ENCODE measurements around the gene ATAD1.
"Not testable (repeated sequence)": the region's sequence is repeated elsewhere in the genome, so short reads cannot be mapped to it uniquely, and the experiment has no call there.

The ATAD1 gene

DNA sequence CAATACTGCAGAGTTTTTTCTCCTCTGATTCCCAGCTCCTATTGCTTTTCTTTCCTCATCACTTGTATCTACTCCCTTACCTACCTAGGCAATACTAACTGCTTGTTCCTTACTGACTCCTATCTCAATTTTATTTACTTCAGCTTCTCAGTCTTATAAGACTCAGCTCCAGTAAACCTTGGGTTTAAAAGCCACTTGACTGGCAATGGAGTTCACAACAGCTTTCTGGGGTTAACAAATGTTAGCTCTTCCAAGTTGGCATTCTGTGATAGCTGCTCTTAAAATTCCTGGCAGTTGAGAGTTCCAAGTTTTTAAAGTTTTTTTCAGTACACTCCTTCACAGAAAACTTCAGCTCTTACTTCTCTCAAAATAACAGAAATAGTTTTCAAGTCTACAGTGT, 14.2 kb downstream of the ATAD1 start:
- no peak for DNase-seq (ENCODE audit: low read depth, low spot score)

GRCh38 chr10:87803328-87803727, 14.7 kb downstream of the ATAD1 start:
- DNase-seq (ENCODE audit: low read depth, low spot score), result no peak

GRCh38 chr10:87801813-87802435, 16.1 kb downstream of the ATAD1 start:
- DNase-seq (ENCODE audit: low read depth, low spot score), result not testable (repeated sequence)

GRCh38 chr10:87799860-87800259, 18.2 kb downstream of the ATAD1 start:
- no peak for DNase-seq (ENCODE audit: low read depth, low spot score)

- no peak for DNase-seq (ENCODE audit: low read depth, low spot score)
Measured at GRCh38 chr10:87798082-87798481, 19.9 kb downstream of the ATAD1 start.

GRCh38 chr10:87794285-87794684, 23.7 kb downstream of the ATAD1 start:
- DNase-seq (ENCODE audit: low read depth, low spot score), result no peak

DNA sequence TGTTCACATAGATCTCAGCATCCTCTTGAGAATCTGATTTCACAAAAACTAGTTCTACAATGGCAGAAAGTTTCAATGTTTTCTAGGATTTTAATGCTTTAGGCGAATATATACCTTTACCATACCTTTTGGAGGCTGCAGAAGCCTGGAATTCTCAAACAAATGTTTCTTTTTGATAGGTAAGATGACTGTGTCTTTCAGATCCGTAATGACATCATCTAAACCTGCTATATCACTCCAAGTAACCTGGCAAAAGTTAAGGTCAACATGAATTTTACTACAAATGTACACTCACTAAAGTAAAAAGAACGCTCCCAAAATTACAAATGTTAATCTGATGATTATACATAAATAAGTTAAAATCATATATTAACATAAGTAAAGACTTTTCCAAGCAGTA, 27.8 kb downstream of the ATAD1 start:
- no peak for DNase-seq (ENCODE audit: low read depth, low spot score)

DNA sequence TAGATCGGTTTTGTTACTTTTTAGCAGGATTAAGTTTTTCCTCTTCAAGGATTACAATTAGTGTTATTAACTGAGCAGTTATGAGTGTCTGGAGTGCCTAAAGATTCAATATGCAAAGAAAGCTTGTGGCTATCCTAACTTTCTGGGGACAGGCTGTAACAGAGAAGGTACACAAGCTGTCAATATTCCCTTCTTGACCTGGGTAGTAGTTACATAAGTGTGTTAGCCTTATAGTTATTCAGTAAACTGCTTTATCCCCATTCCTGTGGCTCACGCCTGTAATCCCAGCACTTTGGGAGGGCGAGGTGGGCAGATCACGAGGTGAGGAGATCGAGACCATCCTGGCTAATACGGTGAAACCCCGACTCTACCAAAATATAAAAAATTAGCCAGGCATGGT, 31.6 kb downstream of the ATAD1 start:
- DNase-seq (ENCODE audit: low read depth, low spot score), result no peak

DNA sequence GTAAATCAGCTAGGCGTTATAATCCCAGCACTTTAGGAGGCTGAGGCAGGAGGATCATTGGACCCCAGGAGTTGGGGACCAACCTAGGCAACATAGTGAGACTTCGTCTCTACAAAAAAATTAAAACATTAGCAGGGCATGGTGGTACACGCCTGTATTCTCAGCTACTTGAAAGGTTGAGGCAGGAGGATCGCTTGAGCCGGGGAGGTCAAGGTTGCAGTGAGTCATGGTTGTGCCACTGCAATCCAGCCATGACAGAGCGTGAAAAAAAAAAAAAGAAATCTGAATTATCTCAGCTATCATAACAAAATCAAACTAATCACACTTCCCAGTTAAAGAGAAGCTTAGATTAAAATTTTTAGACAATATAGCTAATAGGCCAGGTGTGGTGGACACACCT, 35.3 kb downstream of the ATAD1 start:
- DNase-seq (ENCODE audit: low read depth, low spot score), result no peak

DNA sequence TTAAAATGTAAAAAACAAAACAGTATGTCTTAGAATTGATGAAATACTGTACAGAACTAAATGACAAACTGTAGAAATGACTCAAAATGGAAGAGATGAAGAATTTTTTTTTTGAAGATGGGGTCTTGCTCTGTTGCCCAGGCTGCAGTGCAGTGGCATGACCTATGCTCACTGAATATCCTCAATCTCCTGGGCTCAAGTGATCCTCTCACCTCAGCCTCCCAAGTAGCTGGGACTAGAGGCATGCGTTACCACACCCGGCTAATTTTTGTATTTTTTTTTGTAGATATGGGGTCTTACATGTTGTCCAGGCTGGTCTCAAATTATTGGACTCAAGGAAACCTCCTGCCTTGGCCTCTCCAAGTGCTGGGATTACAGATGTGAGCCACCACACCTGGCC, 36.5 kb downstream of the ATAD1 start:
- DNase-seq (ENCODE audit: low read depth, low spot score), result no peak

DNA sequence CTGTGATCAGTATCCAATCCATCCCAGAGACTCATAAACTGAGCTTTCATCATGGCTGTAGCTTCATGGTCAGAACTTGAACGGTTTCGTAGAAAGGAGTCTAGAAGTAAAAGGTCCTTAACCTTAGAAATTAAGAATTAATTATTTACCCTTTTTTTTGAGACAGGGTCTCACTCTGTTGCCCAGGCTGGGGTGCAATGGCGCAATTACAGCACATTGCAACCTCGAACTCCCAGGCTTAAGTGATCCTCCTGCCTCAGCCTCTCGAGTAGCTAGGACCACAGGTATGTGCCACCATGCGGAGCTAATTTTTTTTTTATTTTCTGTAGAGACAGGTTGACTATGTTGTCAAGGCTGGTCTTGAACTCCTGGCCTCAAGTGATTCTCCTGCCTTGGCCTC, 41.7 kb downstream of the ATAD1 start:
- DNase-seq (ENCODE audit: low read depth, low spot score), result no peak

DNA sequence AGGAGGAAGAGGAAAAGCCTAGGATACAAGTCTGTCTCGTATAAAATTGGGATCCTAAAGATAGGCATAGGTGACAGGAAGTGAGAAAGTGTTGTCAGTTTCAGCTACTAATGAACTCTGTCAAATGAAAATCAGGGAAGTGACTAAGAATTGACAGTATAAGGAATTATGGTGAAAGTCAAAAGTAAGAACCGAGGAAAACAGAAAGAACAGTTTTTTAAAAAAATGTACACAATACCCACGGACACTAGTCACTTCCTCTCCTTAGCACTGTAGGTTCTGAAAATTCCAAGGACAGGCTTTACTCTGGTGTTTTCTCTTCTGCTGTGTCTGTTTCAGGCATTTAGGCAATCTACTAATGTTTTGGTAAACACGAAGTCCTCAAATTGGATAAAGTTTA, 42.3 kb downstream of the ATAD1 start:
- DNase-seq (ENCODE audit: low read depth, low spot score), result no peak

GRCh38 chr10:87771871-87772500, 46.0 kb downstream of the ATAD1 start:
- no peak for DNase-seq (ENCODE audit: low read depth, low spot score)

- DNase-seq (ENCODE audit: low read depth, low spot score), result peak; percentile 23
Measured at GRCh38 chr10:87767253-87767652, 50.8 kb downstream of the ATAD1 start.

GRCh38 chr10:87765666-87766376, 52.2 kb downstream of the ATAD1 start:
- no peak for DNase-seq (ENCODE audit: low read depth, low spot score)

GRCh38 chr10:87764072-87764934, 53.7 kb downstream of the ATAD1 start:
- no peak for DNase-seq (ENCODE audit: low read depth, low spot score)

GRCh38 chr10:87763086-87763861, 54.8 kb downstream of the ATAD1 start:
- no peak for DNase-seq (ENCODE audit: low read depth, low spot score)

DNA sequence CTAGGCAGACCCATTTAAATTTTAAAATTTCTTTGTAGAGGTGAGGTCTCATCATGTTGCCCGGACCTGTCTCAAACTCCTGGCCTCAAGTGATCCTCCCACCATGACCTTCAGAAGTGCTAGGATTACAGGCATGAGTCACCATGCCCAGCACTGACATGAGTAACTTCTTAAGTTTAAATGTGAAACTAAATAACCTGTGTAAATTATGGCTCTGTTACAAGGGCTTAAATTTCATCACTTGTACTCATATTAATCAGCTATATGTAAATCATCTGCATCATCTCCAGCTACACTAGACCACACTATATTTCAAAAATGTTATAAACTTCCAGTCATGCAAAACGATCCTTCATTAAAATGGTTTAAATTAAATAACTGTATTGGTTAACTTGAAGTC, 56.1 kb downstream of the ATAD1 start:
- DNase-seq (ENCODE audit: low read depth, low spot score), result no peak

- no peak for DNase-seq (ENCODE audit: low read depth, low spot score)
Measured at GRCh38 chr10:87761153-87761552, 56.9 kb downstream of the ATAD1 start.

GRCh38 chr10:87760195-87760905, 57.7 kb downstream of the ATAD1 start:
- no peak for DNase-seq (ENCODE audit: low read depth, low spot score)

GRCh38 chr10:87759551-87759950, 58.5 kb downstream of the ATAD1 start:
- no peak for DNase-seq (ENCODE audit: low read depth, low spot score)

Measured in iPS DF 19.7 (cell line).